G401 (cell line): Measurements from ENCODE around the gene CEMIP2. TPM values are rescaled to one million over a fixed set of nuclear protein-coding genes. Genes with fewer than 3 reads are reported as not detected.
A peak's percentile ranks its signal among the peaks of the same experiment; 100 is the strongest.

Source experiments
- DNase-seq: peaks from one replicate; pipeline ENCODE4 v3.0.0-alpha.2; 2015; ENCODE audit warnings: low spot score
- in situ Hi-C: cut with HindIII; loops from 2 replicates; pipeline ENCODE4 v1.10.0; 2016; ENCODE audit warnings: low sequenced_read_pairs, mixed read lengths
- total RNA-seq: library from RNA; depleted of rRNA; stranded (reverse); fragments of >200 nt; shearing (Covaris generic); gene quantifications from 2 replicates; pipeline ENCODE4 v1.2.3, GENCODE V29; 2014

Gene CEMIP2
- total RNA-seq, 1 experiment from 2014 or later: 8.6 TPM

DNA sequence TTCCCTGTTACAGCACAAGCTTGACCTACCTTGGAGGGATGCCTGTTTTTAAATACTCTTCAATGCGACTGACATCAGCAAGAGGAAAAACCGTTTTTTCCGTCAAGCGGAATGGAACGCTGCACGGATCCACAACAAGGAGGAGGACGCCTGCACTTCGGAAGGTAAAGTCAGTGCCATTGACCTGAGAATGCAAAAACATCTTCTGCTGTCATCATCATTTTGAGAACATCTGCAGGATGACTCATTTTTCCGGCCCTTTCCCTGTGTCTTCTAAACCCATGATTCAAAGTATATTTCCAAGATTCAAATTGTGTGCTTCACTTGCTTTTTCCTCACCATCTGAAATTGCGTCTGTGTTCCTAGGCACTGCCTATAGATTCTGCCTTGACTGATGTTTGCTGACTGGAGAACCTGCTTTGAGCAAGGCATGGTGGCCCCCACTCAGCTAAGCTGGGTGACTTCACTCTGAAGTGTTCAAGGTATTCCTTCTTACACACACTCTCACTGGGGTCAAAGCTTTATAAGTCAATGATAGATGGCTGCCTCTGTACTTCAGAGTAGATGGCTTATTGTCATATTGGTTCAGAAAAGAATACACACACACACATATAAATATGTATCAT, 78.1 kb downstream of the CEMIP2 start:
- in situ Hi-C loops: no loop called here
- DNase-seq: no peak

DNA sequence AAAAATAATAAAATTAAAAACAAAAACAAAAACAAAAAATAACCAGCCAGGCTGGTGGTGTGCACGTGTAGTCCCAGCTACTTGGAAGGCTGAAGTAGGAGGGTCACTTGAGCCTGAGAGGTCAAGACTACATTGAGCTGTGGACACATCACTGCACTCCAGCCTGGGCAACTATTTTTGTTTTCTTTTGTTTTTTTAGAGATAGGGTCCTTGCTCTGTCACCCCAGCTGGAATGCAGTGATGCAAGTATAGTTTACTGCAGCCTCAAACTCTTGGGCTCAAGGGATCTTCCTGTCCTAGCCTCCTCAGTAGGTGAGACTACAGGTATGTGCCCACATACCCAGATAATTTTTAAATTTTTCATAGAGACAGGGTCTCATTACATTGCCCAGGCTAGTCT, 80.6 kb downstream of the CEMIP2 start:
- in situ Hi-C loops: no loop called here
- no peak for DNase-seq

DNA sequence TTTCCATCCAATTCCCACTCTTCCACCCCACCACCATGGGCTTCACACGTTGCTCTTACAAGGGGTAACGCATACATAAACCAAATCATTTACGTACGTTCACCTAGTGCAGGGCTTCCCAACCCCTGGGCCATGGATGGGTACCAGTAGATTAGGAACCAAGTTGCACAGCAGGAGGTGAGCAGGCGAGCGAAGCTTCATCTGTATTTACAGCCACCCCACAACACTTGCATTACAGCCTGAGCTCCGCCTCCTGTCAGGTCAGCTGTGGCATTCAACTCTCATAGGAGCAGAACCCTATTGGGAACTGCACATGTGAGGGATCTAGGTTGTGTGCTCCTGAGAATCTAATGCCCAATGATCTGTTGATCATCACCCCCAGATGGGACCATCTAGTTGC, 82.3 kb downstream of the CEMIP2 start:
- DNase-seq: no peak
- in situ Hi-C loops: no loop called here

GRCh38 chr9:71685394-71685793, 82.9 kb downstream of the CEMIP2 start:
- in situ Hi-C loops: no loop called here
- no peak for DNase-seq

DNA sequence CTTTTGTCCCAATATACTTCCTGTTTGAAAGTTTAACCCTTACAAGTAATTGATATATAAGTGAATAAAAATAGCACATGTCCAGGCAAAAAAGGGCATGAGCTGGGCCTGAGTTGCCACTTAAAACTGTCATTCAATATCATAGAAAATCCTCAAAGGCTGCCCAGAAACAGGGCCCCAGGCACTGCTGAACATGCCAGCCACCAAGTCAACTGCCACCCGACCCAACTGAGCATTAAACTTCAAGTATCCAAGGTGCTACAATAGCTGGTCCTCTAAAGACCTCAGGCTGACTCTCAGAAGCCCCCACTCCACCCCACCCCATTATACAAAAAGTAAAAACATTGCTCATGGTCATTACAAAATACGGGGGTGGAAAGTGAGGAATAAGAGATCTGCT, 83.7 kb downstream of the CEMIP2 start:
- in situ Hi-C loops: no loop called here
- no peak for DNase-seq

- DNase-seq: peak; percentile 71
- in situ Hi-C loops: no loop called here
Observed at GRCh38 chr9:71683598-71684235, 84.6 kb downstream of the CEMIP2 start.

GRCh38 chr9:71681708-71682272, 86.5 kb downstream of the CEMIP2 start:
- peak; percentile 49 for DNase-seq
- in situ Hi-C loops: no loop called here

- peak; percentile 19 for DNase-seq
Observed at GRCh38 chr9:71681104-71681707, 87.1 kb downstream of the CEMIP2 start.

GRCh38 chr9:71680189-71680980, 87.9 kb downstream of the CEMIP2 start:
- no peak for DNase-seq
- in situ Hi-C loops: no loop called here

More at GRCh38 chr9:71681104-71681707, 87.1 kb downstream of the CEMIP2 start:
- in situ Hi-C loops: no loop called here

- no peak for DNase-seq
- in situ Hi-C loops: no loop called here
Observed at GRCh38 chr9:71678999-71679398, 89.3 kb downstream of the CEMIP2 start.

- in situ Hi-C loops: no loop called here
- no peak for DNase-seq
Observed at GRCh38 chr9:71677209-71677608, 91.1 kb downstream of the CEMIP2 start.

DNA sequence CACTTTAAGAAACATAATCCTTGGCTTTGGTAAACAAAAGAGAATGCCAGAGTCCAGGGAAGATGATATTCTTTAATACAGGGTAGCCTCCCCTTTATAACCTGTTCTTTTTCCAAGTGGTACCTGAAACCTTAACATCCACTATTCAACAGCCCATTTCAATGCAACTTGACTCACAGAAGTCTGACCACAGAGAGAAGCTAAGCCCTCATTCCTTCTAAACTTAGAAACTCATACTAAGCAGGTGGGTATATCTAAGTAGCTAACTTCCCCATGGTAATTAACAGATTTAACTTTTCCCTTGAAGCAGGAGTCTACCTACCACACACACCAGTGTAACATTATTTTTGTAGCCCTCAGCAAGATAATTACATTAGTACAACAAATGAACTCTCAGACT, 91.9 kb downstream of the CEMIP2 start:
- DNase-seq: no peak
- in situ Hi-C loops: no loop called here

DNA sequence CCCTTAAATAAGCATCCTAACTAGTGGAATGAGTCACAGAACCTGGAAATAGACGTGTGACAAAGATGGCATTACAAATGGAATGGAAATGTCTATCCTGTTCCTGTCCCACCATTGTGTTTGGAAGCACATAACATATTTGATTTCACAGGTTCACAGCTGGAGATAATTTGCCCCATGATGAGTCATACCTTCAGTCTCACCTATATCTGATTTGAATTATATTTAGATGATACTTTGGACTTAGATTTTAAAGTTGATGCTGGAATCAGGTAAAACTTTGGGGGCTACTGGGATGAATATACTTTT, 92.5 kb downstream of the CEMIP2 start:
- in situ Hi-C loops: no loop called here
- no peak for DNase-seq

GRCh38 chr9:71675105-71675856, 93.0 kb downstream of the CEMIP2 start:
- no peak for DNase-seq
- in situ Hi-C loops: no loop called here

DNA sequence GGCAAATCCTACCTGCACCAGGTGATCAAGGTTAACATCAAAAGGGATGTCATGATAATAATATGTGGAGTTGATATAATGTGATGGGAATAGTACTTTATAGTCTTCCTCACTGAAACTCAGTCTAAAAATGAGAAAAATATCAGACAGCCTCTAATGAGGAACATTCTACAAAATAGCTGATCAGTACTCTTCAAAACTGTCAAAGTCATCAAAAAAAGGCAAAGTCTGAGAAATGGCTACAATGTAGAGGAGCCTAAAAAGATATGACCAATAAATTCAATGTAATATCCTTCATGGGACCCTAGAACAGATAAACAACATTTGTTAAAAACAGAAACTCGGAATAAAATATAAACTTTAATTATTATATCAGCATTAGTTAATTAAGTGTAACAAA, 95.7 kb downstream of the CEMIP2 start:
- no peak for DNase-seq
- in situ Hi-C loops: no loop called here

DNA sequence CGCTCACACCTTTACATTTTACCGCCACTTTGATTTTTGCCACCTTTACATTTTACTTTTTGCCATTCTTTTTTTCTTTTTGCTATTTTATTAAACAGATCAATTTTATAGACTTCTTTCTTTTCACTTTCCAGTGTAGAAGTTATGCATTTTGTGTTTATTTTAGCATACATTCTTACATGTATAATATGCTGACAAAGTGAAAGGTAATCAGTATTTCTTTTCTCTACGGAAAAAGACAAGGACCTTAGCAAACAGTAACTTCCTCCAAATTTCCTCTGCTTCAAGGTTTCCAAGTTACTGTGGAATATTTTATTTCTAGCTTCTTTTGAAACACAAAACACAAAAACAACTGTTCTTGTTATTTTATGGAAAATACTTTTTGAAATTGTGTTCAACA, 97.0 kb downstream of the CEMIP2 start:
- DNase-seq: no peak

GRCh38 chr9:71670121-71670520, 98.2 kb downstream of the CEMIP2 start:
- in situ Hi-C loops: no loop called here

More for the DNA sequence above, 97.0 kb downstream of the CEMIP2 start:
- in situ Hi-C loops: no loop called here

GRCh38 chr9:71669284-71669995, 98.9 kb downstream of the CEMIP2 start:
- in situ Hi-C loops: no loop called here
- DNase-seq: no peak

More at GRCh38 chr9:71670121-71670520, 98.2 kb downstream of the CEMIP2 start:
- DNase-seq: no peak

GRCh38 chr9:71668717-71669116, 99.6 kb downstream of the CEMIP2 start:
- in situ Hi-C loops: no loop called here
- no peak for DNase-seq
